Stimulated activated CD8-positive, alpha-beta memory T cell treated with anti-CD3 and anti-CD28 coated beads, Interleukin-2, amount 100 ng/mL, for 1 hour (primary cell): ENCODE results near the gene RPL18A.
"Not testable (repeated sequence)": the region's sequence is repeated elsewhere in the genome, so short reads cannot be mapped to it uniquely, and the experiment has no call there.

Experiments used
- DNase-seq, 2 donors: peaks; one replicate each; pipeline ENCODE4 v3.0.0-alpha.2; 2020; ENCODE audit warnings: low read depth in 2 of 2

The RPL18A gene

DNA sequence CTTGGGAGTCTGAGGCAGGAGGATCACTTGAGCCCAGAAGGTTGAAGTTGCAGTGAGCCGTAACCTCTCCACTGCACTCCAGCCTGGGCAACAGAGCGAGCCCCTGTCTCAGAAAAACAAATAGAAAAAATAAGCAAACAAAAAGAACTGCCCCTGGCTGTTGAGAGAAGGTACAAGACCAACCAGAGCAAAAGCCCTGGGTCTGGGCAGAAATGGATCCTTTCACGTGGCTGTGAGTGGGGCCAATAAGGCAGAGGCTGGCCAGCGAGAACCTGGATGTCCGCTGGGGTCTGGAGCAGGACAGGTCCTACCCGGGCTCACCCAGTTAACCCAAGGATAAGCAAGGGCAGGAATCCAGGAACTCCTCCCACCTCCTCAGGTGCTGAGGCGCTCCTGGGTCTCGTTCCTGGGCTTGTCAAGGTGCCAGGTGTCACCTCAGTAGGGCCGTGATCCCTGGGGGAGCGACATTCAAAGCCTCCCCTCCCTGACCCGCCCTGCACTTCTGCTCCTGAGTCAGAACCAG is 7.3 kb downstream of the RPL18A start:
- DNase-seq, result no peak

DNA sequence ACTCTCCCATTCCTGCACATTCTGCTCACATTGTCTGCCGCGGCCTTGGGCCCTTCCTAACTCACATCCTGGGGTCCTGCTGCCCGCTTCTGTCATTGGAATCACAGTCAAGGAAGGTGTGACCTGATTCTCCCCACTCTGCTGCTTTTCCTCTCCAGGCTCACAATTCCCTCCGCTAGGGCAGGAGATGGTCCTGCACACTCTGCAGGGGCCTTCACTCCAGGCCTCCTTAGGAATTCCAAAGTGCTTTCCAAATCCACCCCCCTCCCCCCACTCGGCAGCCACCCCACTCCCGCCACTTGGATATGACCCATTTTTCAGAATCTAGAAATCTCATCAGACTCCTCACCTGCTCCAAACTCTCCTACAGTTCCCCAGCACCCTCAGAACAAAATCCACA is 9.0 kb downstream of the RPL18A start:
- no peak for DNase-seq

DNA sequence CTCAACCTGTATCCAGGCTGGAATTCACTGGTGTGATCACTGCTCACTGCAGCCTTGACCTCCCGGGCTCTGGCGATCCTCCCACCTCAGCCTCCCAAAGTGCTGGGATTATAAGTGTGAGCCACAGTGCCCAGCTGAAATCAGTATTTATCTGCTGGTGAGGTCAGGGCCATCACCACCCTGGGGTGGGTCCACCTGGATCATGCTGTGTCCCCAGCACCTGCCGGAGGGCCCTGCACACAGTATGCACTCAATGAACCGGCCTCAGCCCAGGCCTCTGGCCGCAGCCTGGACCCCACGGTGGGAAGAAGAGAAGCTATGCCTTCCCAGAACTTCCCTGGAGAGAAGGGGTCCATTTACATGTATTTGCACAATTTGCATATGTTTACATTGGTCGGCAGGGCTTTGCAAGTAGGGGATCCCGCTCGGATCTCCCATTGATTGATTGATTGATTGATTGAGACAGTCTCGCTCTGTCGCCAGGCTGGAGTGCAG is 9.5 kb downstream of the RPL18A start:
- no peak for DNase-seq

DNA sequence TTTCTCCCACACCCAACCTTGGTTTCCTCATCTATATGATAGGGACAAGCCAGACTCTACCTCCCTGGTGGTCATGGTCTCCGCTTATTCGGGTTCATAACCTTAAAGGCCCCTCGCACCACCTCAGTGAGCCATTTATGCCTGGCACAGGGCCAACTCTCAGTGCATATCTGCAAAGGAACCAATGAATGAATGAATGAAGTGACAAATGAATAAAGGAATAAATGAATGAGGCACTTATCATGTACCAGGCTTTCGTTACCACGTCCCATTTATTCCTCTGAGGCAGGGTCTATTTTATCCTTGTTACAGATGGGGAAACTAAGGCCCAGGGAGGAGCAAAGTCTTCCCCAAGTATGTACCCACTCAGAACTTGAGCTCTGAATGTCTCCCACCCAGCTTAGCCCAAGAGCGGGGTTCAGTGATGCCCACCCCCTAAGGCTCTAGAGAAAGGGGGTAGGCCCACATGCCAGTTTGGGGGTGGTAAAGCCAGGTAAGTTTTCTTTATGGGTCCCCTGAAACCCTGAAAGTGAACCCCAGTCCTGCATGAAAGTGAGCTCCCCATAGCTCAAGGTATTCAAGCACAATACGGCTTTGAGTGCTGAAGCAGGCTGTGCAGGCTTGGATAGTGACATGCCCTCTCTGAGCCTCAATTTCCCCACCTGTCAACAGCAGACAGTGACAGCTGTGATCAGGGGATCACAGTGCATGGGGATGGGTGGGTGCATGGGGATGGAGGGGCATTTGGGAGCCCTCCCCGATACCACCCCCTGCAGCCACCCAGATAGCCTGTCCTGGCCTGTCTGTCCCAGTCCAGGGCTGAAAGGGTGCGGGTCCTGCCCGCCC is 11.5 kb downstream of the RPL18A start:
- no peak for DNase-seq

DNA sequence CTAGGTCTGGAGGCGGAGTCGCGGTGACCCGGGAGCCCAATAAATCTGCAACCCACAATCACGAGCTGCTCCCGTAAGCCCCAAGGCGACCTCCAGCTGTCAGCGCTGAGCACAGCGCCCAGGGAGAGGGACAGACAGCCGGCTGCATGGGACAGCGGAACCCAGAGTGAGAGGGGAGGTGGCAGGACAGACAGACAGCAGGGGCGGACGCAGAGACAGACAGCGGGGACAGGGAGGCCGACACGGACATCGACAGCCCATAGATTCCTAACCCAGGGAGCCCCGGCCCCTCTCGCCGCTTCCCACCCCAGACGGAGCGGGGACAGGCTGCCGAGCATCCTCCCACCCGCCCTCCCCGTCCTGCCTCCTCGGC is 12.2 kb downstream of the RPL18A start, which contains the start of gene SLC5A5:
Gene SLC5A5, plus strand, starts transcription at position 68 of the 373 bp plus-strand sequence. CDS start 375 bp downstream, outside the sequence.
- no peak for DNase-seq

DNA sequence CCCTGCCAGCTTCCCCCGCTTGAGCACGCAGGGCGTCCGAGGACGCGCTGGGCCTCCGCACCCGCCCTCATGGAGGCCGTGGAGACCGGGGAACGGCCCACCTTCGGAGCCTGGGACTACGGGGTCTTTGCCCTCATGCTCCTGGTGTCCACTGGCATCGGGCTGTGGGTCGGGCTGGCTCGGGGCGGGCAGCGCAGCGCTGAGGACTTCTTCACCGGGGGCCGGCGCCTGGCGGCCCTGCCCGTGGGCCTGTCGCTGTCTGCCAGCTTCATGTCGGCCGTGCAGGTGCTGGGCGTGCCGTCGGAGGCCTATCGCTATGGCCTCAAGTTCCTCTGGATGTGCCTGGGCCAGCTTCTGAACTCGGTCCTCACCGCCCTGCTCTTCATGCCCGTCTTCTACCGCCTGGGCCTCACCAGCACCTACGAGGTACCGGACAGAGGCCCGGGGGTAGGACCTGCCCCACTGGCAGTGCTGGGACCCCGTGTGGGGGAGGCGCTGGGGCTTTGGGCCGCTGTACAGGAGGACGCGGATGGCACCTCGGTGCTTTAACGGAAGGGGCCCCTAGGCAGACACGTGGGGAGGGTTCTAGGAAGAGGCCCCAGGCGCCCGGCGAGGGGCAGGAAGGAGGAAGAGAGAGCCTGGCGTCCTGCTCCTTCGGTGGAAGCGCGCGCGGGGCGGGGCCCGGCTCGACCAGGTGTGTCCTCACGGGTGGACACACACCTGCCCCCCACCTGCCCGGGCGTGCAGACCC is 12.7 kb downstream of the RPL18A start:
- DNase-seq, result peak in 1 of 2 donors; percentile 16

DNA sequence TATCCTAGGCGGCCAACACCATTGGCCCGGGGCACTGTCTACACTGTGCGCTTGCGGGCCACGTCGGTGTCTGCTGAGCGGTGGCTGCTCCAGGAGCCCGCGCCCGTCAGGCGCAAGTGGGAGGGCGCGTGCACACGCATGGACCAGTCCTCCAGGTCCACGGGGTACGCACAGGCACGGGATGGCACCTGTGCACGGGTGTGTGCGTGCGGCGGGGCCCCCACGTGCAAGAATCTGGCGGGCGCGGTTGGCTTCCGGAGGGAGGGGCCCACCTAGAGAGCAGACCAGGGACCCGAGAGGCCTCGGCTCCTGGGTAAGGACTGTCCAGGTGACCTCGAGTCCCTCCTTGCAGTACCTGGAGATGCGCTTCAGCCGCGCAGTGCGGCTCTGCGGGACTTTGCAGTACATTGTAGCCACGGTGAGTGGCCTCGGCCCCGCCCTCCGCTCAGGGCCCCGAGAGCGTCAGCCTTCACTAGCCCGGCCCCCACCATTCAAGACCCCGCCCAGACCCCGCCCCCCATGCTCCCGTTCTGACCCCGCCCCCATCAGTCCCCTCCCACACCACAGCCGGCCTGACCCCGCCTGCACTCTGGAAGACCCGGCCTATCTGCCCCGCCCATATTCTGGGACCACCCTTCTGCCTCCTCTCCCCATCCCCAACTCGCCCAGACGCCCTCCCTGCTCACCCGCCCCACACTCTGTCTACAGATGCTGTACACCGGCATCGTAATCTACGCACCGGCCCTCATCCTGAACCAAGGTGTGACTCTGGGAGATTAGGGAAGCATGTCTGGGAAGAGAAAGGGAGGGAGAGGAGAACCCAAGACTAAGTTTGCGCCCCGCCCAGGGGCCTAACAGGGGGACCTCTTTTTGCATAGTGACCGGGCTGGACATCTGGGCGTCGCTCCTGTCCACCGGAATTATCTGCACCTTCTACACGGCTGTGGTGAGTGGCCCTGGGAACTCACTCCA is 14.4 kb downstream of the RPL18A start:
- DNase-seq, result peak in 1 of 2 donors; percentile 57

DNA sequence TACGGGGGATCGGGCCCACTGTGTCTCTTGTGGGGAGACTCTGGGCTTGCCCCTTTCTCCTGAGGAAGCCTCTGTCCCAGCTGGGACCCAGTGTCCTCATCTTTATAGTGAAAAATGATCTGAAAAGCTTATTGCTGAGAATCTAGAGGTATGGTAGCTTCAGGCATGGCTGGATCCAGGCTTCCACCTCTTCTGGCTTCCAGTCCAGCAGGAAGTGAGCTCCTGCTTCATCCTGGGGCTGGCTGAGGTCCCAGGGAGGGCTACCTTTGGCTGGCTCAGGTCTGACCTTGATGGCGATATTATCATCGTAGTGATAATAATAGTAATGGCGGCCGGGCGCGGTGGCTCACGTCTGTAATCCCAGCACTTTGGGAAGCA is 15.0 kb downstream of the RPL18A start:
- DNase-seq, result no peak

DNA sequence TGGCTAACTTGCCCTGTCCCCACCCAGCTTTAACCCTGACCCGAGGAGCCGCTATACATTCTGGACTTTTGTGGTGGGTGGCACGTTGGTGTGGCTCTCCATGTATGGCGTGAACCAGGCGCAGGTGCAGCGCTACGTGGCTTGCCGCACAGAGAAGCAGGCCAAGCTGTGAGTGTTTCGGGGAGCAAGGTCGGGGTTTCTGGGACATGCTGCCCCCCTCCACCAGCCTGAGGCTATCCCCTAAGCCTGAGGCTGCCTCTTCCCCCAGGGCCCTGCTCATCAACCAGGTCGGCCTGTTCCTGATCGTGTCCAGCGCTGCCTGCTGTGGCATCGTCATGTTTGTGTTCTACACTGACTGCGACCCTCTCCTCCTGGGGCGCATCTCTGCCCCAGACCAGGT is 18.0 kb downstream of the RPL18A start:
- no peak for DNase-seq

DNA sequence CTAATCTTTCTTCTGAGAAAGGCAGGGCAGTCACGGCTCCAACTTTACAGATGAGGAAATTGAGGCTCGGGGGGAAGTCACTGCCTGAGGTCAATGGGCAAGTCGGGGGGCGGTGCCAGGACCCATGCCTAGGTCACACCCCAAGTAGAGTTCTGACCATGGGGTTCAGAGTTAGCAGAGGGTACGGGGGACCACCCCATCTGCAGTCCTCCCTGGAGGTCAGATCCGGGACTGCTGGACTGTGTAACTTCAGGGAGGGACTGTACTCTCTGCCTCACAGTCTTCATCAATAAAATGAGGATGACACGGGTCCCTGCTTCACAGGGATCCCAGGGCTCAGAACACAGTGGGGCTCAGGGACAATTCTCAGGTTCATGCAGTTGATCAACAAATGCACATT is 19.8 kb downstream of the RPL18A start:
- DNase-seq, result no peak

DNA sequence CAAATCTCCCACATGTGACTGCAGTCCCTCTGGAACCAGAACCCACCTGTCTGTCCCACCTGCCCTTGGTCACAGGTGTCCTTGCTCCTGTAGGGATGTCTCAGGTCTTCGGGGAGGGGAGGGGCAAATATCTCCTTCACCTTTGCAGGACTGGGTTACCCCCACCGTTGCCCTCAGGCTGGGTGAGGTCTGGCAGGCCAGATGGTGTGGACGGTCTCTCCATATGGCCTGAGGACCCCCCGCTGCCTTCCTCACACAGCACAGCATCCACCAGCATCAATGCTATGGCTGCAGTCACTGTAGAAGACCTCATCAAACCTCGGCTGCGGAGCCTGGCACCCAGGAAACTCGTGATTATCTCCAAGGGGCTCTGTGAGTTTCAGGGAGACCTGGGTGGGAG is 22.0 kb downstream of the RPL18A start:
- no peak for DNase-seq

DNA sequence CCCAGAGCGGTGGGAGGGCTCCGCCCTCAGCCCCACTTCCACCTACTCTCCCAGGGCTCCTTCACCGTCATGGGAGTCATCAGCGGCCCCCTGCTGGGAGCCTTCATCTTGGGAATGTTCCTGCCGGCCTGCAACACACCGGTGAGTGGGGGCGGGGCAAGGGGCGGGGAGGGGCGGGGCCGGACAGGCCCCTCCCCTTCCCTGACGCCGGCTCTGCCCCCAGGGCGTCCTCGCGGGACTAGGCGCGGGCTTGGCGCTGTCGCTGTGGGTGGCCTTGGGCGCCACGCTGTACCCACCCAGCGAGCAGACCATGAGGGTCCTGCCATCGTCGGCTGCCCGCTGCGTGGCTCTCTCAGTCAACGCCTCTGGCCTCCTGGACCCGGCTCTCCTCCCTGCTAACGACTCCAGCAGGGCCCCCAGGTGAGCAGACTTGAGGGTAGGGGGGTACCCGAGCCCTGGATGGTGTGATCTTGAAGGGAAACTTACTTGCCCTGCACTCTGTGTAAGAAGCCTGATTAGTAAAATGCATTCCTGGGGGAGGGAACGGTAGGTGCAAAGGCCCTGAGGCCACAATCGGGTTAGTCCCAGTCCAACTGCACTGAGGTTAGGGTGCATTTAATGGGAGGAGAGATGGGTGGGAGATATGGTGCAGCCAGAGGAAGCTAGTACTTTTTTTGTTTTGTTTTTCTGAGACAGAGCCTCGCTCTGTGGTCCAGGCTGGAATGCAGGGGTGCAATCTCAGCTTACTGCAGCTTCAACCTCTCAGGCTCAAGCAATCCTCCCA is 24.1 kb downstream of the RPL18A start:
- no peak for DNase-seq

DNA sequence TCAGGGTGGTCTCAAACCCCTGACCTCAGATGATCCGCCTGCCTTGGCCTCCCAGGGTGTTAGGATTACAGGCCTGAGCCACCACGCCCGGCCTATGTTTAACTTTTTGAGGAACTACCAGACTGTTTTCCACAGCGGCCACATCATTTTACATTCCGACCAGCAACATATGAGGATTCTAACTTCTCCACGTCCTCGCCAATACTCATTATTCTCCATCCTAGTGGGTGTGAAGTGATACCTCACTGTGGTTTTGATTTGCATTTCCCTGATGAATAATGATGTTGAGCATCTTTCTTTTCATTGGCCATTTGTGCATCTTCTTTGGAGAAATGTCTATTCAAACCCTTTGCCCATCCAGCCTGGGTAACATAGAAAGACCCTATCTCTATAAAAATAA is 26.8 kb downstream of the RPL18A start:
- DNase-seq, result no peak

DNA sequence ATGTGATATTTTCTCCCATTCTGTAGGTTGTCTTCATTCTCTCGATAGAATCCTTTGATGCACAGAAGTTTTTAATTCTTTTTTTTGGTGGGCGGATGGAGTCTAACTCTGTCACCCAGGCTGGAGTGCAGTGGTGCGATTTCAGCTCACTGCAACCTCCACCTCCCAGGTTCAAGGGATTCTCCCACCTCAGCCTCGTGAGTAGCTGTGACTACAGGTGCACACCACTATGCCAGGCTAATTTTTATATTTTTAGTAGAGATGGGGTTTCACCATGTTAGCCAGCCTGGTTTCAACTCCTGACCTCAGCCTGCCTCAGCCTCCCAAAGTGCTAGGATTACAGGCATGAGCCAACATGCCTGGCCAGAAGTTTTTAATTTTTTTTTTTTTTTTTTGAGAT is 27.5 kb downstream of the RPL18A start:
- not testable (repeated sequence) for DNase-seq

DNA sequence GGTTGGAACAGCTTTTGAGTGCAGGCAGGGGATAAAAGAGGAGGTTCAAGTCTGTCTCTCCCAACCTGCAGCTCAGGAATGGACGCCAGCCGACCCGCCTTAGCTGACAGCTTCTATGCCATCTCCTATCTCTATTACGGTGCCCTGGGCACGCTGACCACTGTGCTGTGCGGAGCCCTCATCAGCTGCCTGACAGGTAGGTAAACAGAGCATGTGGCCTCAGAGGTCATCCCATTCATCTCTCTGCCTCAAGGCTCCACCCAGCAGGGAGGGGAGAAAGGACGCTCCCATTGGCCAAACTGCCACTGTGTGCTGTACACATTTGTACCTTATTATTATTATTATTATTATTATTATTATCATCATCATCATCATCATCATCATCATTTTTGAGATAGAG is 28.6 kb downstream of the RPL18A start:
- DNase-seq, result no peak

DNA sequence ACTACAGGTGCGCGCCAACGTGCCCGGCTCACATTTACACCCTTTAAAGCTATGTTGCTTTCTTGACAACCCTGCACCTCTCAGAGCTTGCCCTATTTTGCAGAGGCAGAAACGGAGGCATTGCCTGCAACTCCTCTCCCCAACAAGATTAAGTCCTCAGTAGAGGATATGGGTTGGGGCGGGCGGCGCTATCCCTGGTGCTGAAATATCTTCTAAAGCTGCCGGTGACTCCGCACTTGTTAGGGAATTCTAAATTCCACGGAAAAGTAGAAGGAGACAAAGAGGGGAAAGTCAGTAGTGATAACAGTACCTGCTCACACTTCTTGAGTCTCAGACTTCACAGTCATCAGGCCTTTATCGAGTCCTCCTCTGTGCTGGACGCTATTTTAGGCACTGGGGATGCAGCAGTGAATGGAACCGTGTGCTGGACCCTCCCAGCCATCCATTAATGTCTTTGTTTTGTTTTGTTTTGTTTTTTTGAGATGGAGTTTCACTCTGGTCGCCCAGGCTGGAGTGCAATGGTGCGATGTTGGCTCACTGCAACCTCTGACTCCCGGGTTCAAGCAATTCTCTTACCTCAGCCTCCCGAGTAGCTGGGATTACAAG is 30.0 kb downstream of the RPL18A start:
- no peak for DNase-seq

DNA sequence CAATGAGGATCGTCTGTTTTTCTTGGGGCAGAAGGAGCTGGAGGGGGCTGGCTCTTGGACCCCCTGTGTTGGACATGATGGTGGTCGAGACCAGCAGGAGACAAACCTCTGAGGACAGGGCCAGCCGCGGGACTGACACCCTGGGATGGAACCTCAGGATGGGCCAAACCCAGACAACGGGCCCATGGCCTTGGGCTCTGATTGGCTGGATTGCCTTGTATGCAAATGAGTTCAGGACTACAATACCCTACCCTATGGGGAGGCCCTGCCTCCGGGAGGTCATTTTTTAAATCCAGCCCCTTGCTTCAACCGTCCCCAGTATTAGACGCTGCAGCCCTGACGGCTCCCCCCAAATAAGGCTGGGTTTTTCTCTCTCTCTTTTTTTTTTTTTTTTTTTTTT is 34.1 kb downstream of the RPL18A start:
- DNase-seq, result no peak

DNA sequence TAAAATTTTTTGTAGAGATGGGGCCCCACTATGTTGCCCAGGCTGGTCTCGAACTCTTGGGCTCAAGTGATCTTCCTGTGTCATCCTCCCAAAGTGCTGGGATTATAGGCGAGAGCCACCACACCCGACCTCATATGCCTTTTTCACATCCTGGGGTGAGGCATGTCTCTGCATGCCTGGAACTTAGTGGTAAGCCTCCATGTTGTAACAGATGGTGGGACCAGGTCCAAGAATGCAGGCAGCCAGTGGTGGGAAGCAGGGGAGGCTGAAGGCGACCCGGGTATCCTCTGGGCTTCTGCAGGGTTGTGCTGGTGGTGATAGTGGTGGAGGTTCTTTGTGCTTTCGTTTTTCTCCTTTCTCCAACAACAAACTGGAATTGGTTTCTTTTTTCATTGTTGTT is 43.0 kb downstream of the RPL18A start:
- no peak for DNase-seq

DNA sequence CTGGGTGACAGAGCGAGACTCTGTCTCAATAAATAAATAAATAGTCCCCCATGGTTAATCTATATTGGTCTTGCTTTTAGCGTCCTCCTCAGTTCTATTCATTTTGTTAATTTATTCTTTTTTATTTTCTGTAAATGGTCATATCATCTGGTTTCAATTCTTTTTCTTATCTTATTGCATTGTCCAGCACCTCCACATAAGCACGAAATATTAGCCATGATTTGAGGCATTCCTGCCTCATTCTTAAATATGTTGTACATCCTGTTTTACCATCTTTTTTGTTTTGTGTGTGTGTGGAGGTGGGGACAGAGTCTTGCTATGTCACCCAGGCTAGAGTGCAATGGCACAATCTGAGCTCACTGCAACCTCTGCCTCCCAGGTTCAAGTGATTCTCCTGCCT is 48.5 kb downstream of the RPL18A start:
- DNase-seq, result no peak

DNA sequence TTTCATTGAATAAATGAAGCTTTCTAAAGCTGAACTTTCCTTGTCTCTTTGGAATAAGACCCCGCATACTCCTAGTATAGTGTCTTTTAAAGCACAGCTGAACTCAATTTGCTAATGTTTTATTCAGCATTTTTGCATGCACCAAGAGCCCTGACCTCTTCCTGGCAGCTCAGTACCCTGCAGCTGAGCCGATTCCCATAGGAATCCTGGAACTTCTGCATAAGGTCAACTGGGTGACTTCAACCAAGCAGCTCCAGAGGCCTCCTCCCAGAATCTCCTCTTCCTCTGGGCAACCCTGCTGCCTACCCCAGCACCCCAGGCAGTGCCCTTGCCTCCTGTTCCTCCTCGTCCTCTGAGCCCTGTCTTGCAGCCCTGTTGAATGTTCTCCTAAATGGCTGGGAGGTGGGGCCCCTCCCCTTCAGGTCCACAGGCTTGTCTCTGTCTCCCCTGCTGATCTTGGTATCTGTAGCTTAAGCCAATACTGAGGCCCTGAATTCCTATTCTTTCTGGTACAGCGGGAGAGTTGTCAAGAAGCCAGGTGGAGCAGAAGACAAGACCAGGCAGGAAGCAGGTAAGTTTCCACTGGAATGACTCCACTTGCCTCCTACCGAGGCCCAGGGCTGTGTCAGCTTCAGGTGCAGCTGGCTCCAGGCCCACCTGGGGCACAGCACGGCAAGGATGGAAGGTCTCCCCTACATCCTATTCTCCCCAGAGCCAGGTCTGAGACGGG is 49.5 kb downstream of the RPL18A start:
- no peak for DNase-seq
